OCI-M1 (cell line): ENCODE results near the gene SH3PXD2B.
A peak's percentile ranks its signal among the peaks of the same experiment; 100 is the strongest.
"Not testable (repeated sequence)": the region's sequence is repeated elsewhere in the genome, so short reads cannot be mapped to it uniquely, and the experiment has no call there.

Source experiments
- DNase-seq: peaks from one replicate; lab custom pipeline; 2025; lab: John Stamatoyannopoulos, UW

Gene SH3PXD2B

DNA sequence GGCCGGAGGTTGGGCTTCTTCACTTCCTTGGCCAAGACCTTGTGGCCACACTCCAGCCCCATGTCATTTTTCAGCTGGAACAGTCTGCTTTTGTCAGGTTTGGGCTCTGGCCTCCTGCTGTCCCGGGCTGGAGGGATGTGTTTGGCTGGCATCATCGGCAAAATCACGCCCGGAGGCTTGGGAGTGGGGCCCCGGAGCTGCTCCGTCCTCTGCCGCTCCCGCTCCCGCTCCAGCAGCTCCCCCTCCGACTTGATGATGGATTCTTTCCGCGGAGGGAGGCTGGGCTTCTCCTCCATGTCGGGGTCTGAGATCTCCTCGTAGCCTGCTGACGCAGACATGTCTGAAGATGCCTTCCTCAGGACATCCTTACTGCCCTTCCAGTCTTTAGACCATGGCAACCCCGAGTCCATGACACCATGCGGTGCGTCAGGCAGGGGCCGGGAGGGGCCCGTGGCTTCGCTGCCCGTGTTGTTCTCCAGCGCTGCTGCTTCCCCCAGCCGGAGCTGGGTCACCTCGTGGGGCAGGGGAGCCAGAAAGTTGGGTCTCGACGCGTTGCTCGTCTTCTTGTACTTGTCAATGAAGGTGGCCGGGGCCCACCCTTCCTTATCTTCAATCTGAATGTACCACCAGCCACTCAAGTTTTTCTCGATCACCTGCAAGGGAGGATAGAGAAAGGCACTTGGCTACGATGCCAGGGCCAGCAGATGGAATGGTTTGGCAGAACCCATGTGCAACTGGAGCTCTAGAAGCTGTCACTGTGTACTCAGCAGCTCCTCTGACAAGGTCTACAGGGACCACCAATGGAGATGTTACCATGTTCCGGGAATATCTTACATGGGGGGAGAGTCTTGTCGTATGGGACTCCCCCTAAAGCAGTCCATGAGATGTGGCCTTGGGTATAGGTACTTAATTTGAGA is 114.8 kb downstream of the SH3PXD2B start:
- no peak for DNase-seq

- no peak for DNase-seq
Observed at GRCh38 chr5:172336676-172337285, 117.5 kb downstream of the SH3PXD2B start.

GRCh38 chr5:172336264-172336663 is 118.1 kb downstream of the SH3PXD2B start:
- DNase-seq, result no peak

- DNase-seq, result no peak
Observed at GRCh38 chr5:172335721-172336120, 118.6 kb downstream of the SH3PXD2B start.

- no peak for DNase-seq
Observed at GRCh38 chr5:172334641-172335040, 119.7 kb downstream of the SH3PXD2B start.

GRCh38 chr5:172334196-172334595 is 120.1 kb downstream of the SH3PXD2B start:
- DNase-seq, result peak; percentile 36

- not testable (repeated sequence) for DNase-seq
Observed at GRCh38 chr5:172326901-172327300, 127.4 kb downstream of the SH3PXD2B start.

DNA sequence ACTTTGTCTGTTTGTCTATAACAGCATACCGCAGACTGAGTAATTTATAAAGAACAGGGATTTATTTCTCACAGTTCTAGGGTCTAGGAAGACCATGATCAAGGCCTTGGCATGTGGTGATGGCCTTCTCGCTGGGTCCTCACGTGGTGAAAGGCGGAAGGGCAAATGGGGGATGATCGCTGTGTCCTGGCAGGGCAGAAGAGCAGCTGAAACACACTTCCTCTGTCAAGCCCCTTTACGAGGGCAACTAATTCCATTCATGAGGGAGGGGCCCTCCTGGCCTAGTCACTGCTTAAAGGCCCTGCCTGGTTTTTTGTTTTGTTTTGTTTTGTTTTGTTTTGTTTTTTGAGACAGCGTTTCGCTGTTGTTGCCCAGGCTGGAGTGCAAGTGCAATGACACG is 128.9 kb downstream of the SH3PXD2B start:
- no peak for DNase-seq

DNA sequence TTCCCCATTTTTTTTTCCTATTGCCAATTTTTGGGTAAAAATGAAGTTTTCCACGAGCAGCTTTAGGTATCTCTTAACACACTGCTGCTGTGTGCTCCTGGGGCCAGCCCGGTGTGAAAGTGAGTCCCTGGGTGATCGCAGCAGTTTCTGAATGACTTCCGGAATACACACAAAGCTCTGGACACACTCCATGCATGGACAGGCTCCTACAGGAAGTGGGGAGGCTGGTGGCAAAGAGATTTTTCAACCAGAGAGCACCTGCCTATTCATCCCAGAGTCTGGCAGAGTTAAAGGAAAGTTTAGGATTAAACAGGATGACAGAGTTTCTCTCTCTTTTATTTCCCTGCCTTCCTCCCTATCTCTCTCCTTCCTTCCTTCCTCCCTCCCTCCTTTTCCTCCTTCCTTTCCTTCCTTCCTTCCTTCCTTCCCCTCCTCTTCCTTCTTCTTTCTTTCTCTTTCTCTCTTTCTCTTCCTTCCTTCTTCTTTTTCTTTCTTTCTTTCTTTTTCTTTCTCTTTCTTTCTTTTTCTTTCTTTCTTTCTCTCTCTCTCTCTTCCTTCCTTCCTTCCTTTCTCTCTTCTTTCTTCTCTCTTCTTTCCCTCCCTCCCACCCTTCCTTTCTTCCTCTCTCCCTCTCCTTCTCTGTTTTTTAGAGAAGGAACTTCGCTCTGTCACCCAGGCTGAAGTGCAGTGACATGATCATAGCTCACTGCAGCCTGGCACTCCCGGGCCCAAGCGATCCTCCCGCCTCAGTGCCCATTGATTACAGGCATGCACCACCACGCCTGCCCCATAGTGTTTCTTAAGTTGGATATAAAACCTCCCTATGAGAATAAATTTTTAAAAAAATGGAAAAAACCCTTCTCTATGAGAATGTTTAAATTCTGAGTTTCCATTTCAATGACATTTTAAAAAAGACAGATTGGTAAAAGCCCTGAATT is 132.0 kb downstream of the SH3PXD2B start:
- DNase-seq, result no peak

DNA sequence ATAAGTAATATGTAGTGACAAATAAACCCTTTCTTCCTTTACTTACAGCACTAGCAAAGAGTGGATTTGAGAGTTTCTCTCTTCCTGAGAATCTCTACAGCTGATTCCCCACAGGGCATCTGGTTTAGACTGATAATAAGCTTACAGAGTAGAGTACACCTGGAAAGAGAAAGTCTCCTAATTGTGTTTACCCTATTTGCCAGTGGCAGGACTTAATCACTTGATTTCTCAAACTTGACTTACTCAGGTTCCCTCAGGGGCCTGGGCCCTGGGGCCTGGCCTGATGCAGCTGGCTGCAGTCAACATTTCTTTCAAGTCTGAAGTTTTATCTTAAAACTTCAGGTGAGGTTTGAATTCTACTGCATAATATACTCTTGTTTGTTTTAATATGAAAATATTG is 132.7 kb downstream of the SH3PXD2B start:
- DNase-seq, result no peak

GRCh38 chr5:172319708-172320441 is 134.4 kb downstream of the SH3PXD2B start:
- DNase-seq, result no peak

DNA sequence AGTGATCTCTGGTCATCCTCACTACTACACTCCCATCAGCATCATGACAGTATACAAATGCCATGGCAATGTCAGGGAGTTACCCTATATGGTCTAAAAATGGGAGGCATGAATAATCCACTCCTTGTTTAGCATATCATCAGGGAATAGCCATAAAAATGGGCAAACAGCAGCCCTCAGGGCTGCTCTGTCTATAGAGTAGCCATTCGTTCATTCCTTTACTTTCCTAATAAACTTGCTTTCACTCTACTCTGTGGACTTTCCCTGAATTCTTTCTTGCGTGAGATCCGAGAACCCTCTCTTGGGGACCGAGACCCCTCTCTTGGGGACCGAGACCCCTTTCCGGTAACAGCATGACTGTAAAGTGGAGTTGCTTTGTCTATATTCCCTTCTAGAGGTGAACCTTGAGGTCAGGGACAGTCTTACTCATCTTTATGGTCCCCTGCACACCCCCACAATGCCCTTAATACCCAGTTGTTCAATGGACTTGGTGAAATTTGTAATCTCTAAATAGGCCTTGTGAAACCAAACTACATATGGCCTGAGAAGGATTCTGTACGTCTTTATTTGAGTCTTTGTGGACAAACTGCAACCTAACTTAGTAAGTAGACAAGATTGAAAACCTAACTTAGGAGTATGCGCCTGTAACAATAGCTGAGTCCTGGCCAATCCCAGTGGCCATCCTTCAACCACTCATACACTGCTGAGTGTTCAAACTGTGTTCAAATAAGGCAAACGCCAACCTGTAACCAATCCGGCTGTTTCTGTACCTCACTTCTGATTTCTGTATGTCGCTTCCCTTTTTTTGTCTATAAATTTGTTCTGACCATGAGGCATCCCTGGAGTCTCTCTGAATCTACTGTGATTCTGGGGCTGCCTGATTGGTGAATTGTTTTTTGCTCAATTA is 138.5 kb downstream of the SH3PXD2B start:
- no peak for DNase-seq

DNA sequence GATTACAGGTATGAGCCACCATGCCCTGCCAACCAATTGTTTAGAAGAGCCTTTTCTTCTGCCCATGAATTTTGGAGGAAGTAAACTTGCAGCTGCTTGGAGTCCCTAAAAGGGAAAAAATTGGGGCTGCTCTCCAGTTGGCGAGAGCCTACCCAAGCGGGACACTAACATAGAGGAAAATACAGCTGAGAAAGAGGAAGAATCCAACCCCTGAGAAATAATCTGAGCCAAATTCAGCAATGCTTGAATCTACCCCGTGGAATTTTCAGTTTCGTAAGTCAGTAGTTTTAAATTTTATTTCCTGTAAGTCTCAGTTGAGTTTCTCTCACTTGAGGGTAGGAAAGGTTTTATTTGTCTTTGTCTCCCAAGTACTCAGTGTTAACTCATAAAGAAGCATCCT is 140.4 kb downstream of the SH3PXD2B start:
- no peak for DNase-seq

DNA sequence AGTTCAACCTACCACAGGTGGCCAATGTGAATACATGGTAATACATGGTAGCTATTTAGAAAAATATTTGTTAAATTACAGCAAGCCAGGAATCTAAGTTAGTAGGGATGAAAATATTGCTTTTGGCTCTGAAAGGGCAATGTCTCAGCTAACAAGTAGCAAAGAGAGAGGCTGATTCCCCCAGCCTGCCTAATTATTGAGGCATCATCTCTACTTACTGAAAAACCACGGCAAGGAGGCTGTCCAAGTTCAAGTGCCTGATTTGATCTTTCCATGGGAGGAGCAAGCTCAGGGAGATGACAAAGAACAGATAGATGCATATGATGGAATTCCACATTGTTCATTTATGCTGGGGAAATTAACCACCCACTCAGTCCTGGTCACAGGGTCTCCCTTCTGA is 142.0 kb downstream of the SH3PXD2B start:
- no peak for DNase-seq

GRCh38 chr5:172311605-172312004 is 142.7 kb downstream of the SH3PXD2B start:
- no peak for DNase-seq

- no peak for DNase-seq
Observed at GRCh38 chr5:172311026-172311425, 143.3 kb downstream of the SH3PXD2B start.

GRCh38 chr5:172305380-172305779 is 148.9 kb downstream of the SH3PXD2B start:
- no peak for DNase-seq

GRCh38 chr5:172303572-172304335 is 150.6 kb downstream of the SH3PXD2B start:
- DNase-seq, result no peak

GRCh38 chr5:172303162-172303561 is 151.2 kb downstream of the SH3PXD2B start:
- DNase-seq, result no peak
